ENCODE data around the gene PROSER2. TPM values are rescaled to one million over a fixed set of nuclear protein-coding genes. Genes with fewer than 3 reads are reported as not detected.

Gene PROSER2
- total RNA-seq, 3 donors from 2014 or later, result 2.9 to 9.5 (median 8.5) TPM

- H3K4me1 ChIP-seq, result no peaks in the 10 kb centered on the region
- H3K36me3 ChIP-seq, result no peaks in the 10 kb centered on the region
- H3K4me3 ChIP-seq, result no peak overlapping the region
- H3K27ac ChIP-seq, result no peak overlapping the region
- no peaks in the 10 kb centered on the region for H3K9me3 ChIP-seq
- TF ChIP-seq POLR2AphosphoS5 (IDR thresholded peaks at IDR 0.05), result no peak
- no peak for TF ChIP-seq POLR2A (IDR thresholded peaks at IDR 0.05)
- TF ChIP-seq CTCF (IDR thresholded peaks at IDR 0.05), result no peak
- intact Hi-C loops (cut with DNase I; ENCODE audit: low total_unique reads), result no loop called here
- no peaks in the 10 kb centered on the region for H3K27me3 ChIP-seq
- DNase-seq (ENCODE audit: low spot score in 2 of 2), result no peak
Observed at GRCh38 chr10:11895108-11895466, 71.9 kb downstream of the PROSER2 start.

GRCh38 chr10:11895598-11895997 is 72.4 kb downstream of the PROSER2 start:
- no peaks in the 10 kb centered on the region for H3K4me1 ChIP-seq
- no peaks in the 10 kb centered on the region for H3K9me3 ChIP-seq
- H3K27me3 ChIP-seq, result no peaks in the 10 kb centered on the region
- no peaks in the 10 kb centered on the region for H3K36me3 ChIP-seq
- H3K27ac ChIP-seq, result no peak overlapping the region
- no peak for TF ChIP-seq POLR2AphosphoS5 (IDR thresholded peaks at IDR 0.05)
- no peak for TF ChIP-seq CTCF (IDR thresholded peaks at IDR 0.05)
- TF ChIP-seq POLR2A (IDR thresholded peaks at IDR 0.05), result no peak
- intact Hi-C loops (cut with DNase I; ENCODE audit: low total_unique reads), result no loop called here
- DNase-seq (ENCODE audit: low spot score in 2 of 2), result no peak
- no peak overlapping the region for H3K4me3 ChIP-seq

- H3K36me3 ChIP-seq, result no peaks in the 10 kb centered on the region
- H3K9me3 ChIP-seq, result no peaks in the 10 kb centered on the region
- H3K27me3 ChIP-seq, result no peaks in the 10 kb centered on the region
- intact Hi-C loops (cut with DNase I; ENCODE audit: low total_unique reads), result no loop called here
- no peak for TF ChIP-seq POLR2AphosphoS5 (IDR thresholded peaks at IDR 0.05)
- TF ChIP-seq CTCF (IDR thresholded peaks at IDR 0.05), result no peak
- no peak for TF ChIP-seq POLR2A (IDR thresholded peaks at IDR 0.05)
- no peak overlapping the region for H3K27ac ChIP-seq
- DNase-seq (ENCODE audit: low spot score in 2 of 2), result no peak
- no peaks in the 10 kb centered on the region for H3K4me1 ChIP-seq
- H3K4me3 ChIP-seq, result no peak overlapping the region
Observed at GRCh38 chr10:11896549-11897200, 73.5 kb downstream of the PROSER2 start.

GRCh38 chr10:11898033-11898371 is 74.8 kb downstream of the PROSER2 start:
- TF ChIP-seq POLR2A (IDR thresholded peaks at IDR 0.05) (no peak), POLR2AphosphoS5 (IDR thresholded peaks at IDR 0.05) (no peak), CTCF (IDR thresholded peaks at IDR 0.05) (no peak)
- H3K27me3 ChIP-seq, result no peaks in the 10 kb centered on the region
- no peaks in the 10 kb centered on the region for H3K36me3 ChIP-seq
- intact Hi-C loops (cut with DNase I; ENCODE audit: low total_unique reads), result no loop called here
- H3K4me3 ChIP-seq, result no peak overlapping the region
- DNase-seq (ENCODE audit: low spot score in 2 of 2), result no peak
- no peaks in the 10 kb centered on the region for H3K9me3 ChIP-seq
- H3K27ac ChIP-seq, result peak overlapping the region; percentile 69 to 82
- H3K4me1 ChIP-seq, result no peaks in the 10 kb centered on the region

GRCh38 chr10:11898372-11899066 is 75.4 kb downstream of the PROSER2 start:
- no peaks in the 10 kb centered on the region for H3K27me3 ChIP-seq
- H3K36me3 ChIP-seq, result no peaks in the 10 kb centered on the region
- peak; percentile 84 to 91 for DNase-seq (ENCODE audit: low spot score in 2 of 2)
- TF ChIP-seq CTCF (IDR thresholded peaks at IDR 0.05) (no peak), POLR2A (IDR thresholded peaks at IDR 0.05) (no peak), POLR2AphosphoS5 (IDR thresholded peaks at IDR 0.05) (peak; percentile 38 to 70 (median 53))
- H3K27ac ChIP-seq, result peak overlapping the region; percentile 69 to 82
- intact Hi-C loops (cut with DNase I; ENCODE audit: low total_unique reads), result no loop called here
- H3K9me3 ChIP-seq, result no peaks in the 10 kb centered on the region
- H3K4me1 ChIP-seq, result no peaks in the 10 kb centered on the region
- no peak overlapping the region for H3K4me3 ChIP-seq
